Measurements from ENCODE around the gene ARL6. TPM values are rescaled to one million over a fixed set of nuclear protein-coding genes. Genes with fewer than 3 reads are reported as not detected.

The ARL6 gene
- total and polyA plus RNA-seq, 7 donors: 0.69 to 11.1 (median 8.6) TPM

DNA sequence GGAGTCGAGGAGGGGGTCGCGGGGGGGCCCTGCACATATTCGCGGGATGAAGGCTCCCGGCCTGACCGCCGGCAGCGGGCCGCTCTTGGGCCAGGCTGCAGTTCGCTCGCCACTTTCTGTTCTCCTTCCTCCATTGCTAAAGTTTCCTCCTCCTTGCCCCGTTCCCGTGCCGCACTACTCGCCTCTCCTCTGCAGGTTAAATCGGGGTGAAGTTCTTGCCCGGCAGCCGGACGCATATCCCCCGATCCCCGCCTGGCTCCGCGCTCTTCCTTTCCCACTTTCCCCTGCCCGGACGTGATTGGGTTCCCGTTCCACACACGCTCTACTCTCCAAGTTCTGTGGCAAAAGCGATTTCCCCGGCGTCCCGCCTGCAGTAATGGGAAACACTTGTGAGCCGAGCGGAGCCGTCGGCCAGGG is 57.8 kb downstream of the ARL6 start:
- peaks cover 0 to 39% (median 29%) of the 10 kb centered on the region in 4 donors for H3K4me1 ChIP-seq
- DNase-seq: peak; percentile 83
- no peaks in the 10 kb centered on the region for H3K27me3 ChIP-seq
- H3K9me3 ChIP-seq: no peaks in the 10 kb centered on the region
- 1% methylated on average over 36 of the region's 36 CpGs for WGBS, 2 donors
- H3K27ac ChIP-seq: peak overlapping the region; percentile 89 to 94 (median 90)
- peak overlapping the region; percentile 68 to 86 (median 84) for H3K4me3 ChIP-seq
- no peaks in the 10 kb centered on the region for H3K36me3 ChIP-seq
- no peak for TF ChIP-seq POLR2A (IDR thresholded peaks at IDR 0.05)
- TF ChIP-seq POLR2AphosphoS5 (IDR thresholded peaks at IDR 0.05): peak in 3 of 4 donors; percentile 32 to 57 (median 42)
- peak in 1 of 4 experiments; percentile 4 for TF ChIP-seq CTCF (IDR thresholded peaks at IDR 0.05)
- intact Hi-C loops (cut with DNase I): loop anchor here (5.0 kb wide), 1 partner anchor 150 kb away; the partner anchor contains the start of gene RIOX2

DNA sequence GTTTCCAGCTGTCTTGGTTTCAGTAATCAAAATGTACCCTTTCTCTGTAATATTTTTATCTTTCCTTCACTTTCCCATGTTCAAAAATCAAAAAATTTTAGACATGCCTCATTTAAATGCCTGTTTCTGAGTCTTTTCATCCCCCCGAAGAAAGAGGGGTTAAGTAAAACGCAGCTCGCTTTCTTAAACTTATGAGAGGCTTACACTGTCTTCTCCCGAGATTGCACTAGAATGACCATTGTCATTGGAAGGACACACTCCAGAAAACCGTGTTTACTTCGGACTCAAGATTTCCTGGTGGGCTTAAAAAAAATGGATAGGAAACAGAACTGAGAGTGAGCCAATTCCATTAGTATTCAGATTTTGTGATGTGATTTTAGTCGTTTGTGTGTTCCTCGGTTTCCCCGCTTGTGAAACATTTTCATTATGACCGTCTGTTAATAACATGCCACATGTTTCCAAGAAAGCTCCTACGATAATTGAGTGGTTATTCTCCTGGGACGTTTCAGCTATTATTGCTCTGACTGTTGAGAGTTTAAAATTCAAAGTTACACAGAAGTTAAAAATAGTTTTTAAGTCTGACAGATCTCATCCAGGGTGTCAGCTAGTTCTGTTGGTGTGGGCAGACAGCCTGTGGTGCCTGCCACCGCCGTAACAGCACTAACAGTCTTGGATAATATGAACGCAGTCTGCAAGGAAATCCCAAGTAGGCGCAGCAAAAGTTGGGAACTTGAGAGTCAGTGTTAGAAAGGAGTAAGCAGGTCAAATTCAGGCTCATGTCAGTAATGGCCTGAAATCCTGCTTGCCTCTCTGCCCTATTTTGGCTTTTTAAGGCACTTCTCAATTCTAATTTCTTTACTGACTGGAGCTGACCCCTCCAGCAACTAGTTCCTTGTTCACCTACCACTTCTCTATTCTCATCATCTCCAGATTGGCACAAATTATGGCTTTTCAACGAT is 58.8 kb downstream of the ARL6 start:
- no peak for TF ChIP-seq EP300 (IDR thresholded peaks at IDR 0.05)
- TF ChIP-seq POLR2AphosphoS5 (IDR thresholded peaks at IDR 0.05): peak in 1 of 4 donors; percentile 45
- intact Hi-C loops (cut with DNase I): loop anchor here (5.0 kb wide), 1 partner anchor 149 kb away; the partner anchor contains the start of gene RIOX2
- Histone ChIP-seq H3K36me3 (no peaks in the 10 kb centered on the region), H3K27ac (peak overlapping the region; percentile 89 to 94 (median 90)), H3K27me3 (no peaks in the 10 kb centered on the region), H3K4me1 (peaks cover 0 to 49% (median 37%) of the 10 kb centered on the region in 4 donors), H3K9me3 (no peaks in the 10 kb centered on the region), H3K4me3 (peak overlapping the region; percentile 68 to 86 (median 84))
- DNase-seq: no peak
- 67 to 69% methylated on average over 17 of the region's 17 CpGs for WGBS, 2 donors

DNA sequence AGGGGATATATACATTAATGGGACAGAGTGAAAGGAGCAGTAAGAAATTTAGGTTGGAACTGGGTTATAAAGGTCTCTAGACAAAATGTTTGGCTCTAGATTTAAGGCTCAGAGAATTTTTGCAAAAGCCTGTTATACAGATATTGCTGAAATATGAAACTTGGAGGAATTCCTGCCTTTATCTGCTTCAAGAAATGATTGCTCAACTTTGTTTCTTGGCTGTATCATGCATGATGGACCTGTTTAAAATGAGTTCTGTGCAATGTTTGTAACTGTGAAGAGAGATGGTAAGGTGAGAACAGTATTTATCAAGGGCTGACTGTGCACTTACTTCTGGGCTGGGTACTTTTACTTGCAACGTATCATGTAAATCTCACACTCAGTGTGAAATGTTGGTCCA is 60.5 kb downstream of the ARL6 start:
- no peak for TF ChIP-seq CTCF (IDR thresholded peaks at IDR 0.05)
- no peak for TF ChIP-seq POLR2A (IDR thresholded peaks at IDR 0.05)
- no peak for TF ChIP-seq EP300 (IDR thresholded peaks at IDR 0.05)
- TF ChIP-seq POLR2AphosphoS5 (IDR thresholded peaks at IDR 0.05): no peak
- H3K4me3 ChIP-seq: peak overlapping the region in 1 of 4 donors; percentile 85
- DNase-seq: no peak
- 96 to 98% methylated on average over 1 of the region's 1 CpG for WGBS, 2 donors
- no peaks in the 10 kb centered on the region for H3K9me3 ChIP-seq
- no peaks in the 10 kb centered on the region for H3K27me3 ChIP-seq
- peak overlapping the region in 2 of 4 donors; percentile 90 to 94 for H3K27ac ChIP-seq
- no peaks in the 10 kb centered on the region for H3K36me3 ChIP-seq
- peaks cover 0 to 61% (median 51%) of the 10 kb centered on the region in 4 donors for H3K4me1 ChIP-seq
- intact Hi-C loops (cut with DNase I): no loop called here

DNA sequence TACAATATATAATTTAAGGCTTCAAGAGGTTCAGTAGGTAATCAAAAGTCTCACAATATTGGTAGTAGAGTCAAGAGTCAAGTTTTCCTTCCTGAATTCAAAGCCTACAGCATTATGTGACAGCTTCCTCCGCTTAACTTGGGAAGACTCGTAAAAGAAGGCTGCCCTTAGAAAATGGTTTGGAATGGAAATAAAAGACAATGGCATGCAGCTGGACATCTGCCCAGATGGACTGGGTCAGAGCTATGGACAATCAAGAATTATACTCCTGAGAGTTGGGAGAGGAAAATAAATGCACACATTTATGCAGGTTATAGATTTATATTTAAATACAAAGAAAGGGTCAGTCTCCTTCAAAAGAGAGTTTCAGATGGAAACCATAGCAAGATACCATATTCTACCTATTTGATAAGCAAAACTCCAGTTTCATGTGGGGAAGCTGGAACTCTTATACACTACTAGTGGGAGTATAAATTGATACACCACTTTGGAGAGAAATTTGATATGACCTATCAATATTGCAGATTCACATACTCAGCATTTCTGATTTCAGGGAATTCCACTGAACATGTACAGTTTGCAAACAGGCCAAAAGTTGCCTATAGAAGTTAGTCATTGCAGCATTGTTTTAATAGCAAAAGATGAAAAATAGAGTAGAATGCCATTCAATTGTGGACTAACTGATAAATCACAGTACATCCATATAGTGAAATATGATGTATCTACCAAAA is 63.3 kb downstream of the ARL6 start:
- no peaks in the 10 kb centered on the region for H3K9me3 ChIP-seq
- peaks cover 0 to 66% (median 55%) of the 10 kb centered on the region in 4 donors for H3K4me1 ChIP-seq
- H3K4me3 ChIP-seq: no peak overlapping the region
- TF ChIP-seq POLR2A (IDR thresholded peaks at IDR 0.05) (no peak), POLR2AphosphoS5 (IDR thresholded peaks at IDR 0.05) (no peak), CTCF (IDR thresholded peaks at IDR 0.05) (no peak), EP300 (IDR thresholded peaks at IDR 0.05) (no peak)
- 86% methylated on average over 2 of the region's 2 CpGs for WGBS, 2 donors
- DNase-seq: no peak
- peak overlapping the region in 2 of 4 donors; percentile 33 to 42 for H3K27ac ChIP-seq
- intact Hi-C loops (cut with DNase I): no loop called here
- H3K27me3 ChIP-seq: no peaks in the 10 kb centered on the region
- no peaks in the 10 kb centered on the region for H3K36me3 ChIP-seq
